Loucy (cell line): ENCODE measurements around the gene RPL27.
"Not testable (repeated sequence)": the region's sequence is repeated elsewhere in the genome, so short reads cannot be mapped to it uniquely, and the experiment has no call there.

Source experiments
- H2AFZ ChIP-seq: fragments of 200-600 bp; sonication (generic); 2 replicates; pipeline ENCODE4 v1.6.0; 2016; ENCODE audit warnings: antibody characterized with exemption, mild to moderate bottlenecking, low read length, moderate library complexity
- H3F3A ChIP-seq: fragments of 200-600 bp; 2 replicates; pipeline ENCODE4 v1.6.0; 2016; ENCODE audit warnings: antibody characterized with exemption, low read depth, mild to moderate bottlenecking
- H3K27me3 ChIP-seq: fragments of 200-600 bp; sonication (generic); 2 replicates; pipeline ENCODE4 v1.6.1; 2014; ENCODE audit warnings: low read length, mild to moderate bottlenecking; ENCODE audit not compliant: insufficient read depth, poor library complexity, severe bottlenecking
- H3K36me3 ChIP-seq: fragments of 200-600 bp; sonication (generic); 2 replicates; pipeline ENCODE4 v1.6.1; 2016; ENCODE audit warnings: low read length; ENCODE audit not compliant: insufficient read depth
- H3K4me1 ChIP-seq: fragments of 200-600 bp; sonication (generic); 2 replicates; pipeline ENCODE4 v1.5.1; 2014; ENCODE audit warnings: low read length, mild to moderate bottlenecking; ENCODE audit not compliant: insufficient read depth, poor library complexity, severe bottlenecking
- H3K4me2 ChIP-seq: fragments of 200-600 bp; sonication (generic); 2 replicates; pipeline ENCODE4 v1.6.0; 2014; ENCODE audit warnings: antibody characterized with exemption, low read length, low read depth, mild to moderate bottlenecking; ENCODE audit not compliant: poor library complexity, severe bottlenecking
- H3K4me3 ChIP-seq: fragments of 200-600 bp; sonication (generic); 2 replicates; pipeline ENCODE4 v1.5.1; 2014; ENCODE audit warnings: low read length, mild to moderate bottlenecking, mixed read lengths; ENCODE audit not compliant: poor library complexity, severe bottlenecking
- H3K79me2 ChIP-seq: fragments of 200-600 bp; sonication (generic); 2 replicates; pipeline ENCODE4 v1.6.1; 2014; ENCODE audit warnings: low read length; ENCODE audit not compliant: insufficient read depth
- H3K9ac ChIP-seq: fragments of 200-600 bp; sonication (generic); 2 replicates; pipeline ENCODE4 v1.6.0; 2014; ENCODE audit warnings: mild to moderate bottlenecking, low read depth, low read length, moderate library complexity; ENCODE audit not compliant: poor library complexity, severe bottlenecking
- H3K9me2 ChIP-seq: fragments of 200-600 bp; sonication (generic); replicated peaks from 2 replicates; pipeline ENCODE4 v1.6.1; 2016; ENCODE audit warnings: low read depth, low read length, mixed read lengths
- H3K9me3 ChIP-seq: fragments of 200-600 bp; sonication (generic); 2 replicates; pipeline ENCODE4 v1.6.1; 2014; ENCODE audit warnings: mild to moderate bottlenecking, antibody characterized with exemption, low read length, low read depth; ENCODE audit not compliant: insufficient read depth
- H4K20me1 ChIP-seq: fragments of 200-600 bp; sonication (generic); 2 replicates; pipeline ENCODE4 v1.6.0; 2014; ENCODE audit warnings: antibody characterized with exemption, low read length, mild to moderate bottlenecking; ENCODE audit not compliant: insufficient read depth, poor library complexity, severe bottlenecking
- EZH2phosphoT487 ChIP-seq: fragments of 200-600 bp; IDR thresholded peaks from 2 replicates; pipeline ENCODE4 v1.6.1; 2018; ENCODE audit warnings: antibody characterized with exemption, mild to moderate bottlenecking, moderate library complexity, borderline replicate concordance
- TF ChIP-seq, protein P1 (sequence below): fragments of 200-600 bp; sonication (generic); conservative IDR thresholded peaks from 2 replicates; pipeline ENCODE4 v1.5.1; 2014; ENCODE audit warnings: mild to moderate bottlenecking, antibody characterized with exemption, low read length

RPL27 gene

DNA sequence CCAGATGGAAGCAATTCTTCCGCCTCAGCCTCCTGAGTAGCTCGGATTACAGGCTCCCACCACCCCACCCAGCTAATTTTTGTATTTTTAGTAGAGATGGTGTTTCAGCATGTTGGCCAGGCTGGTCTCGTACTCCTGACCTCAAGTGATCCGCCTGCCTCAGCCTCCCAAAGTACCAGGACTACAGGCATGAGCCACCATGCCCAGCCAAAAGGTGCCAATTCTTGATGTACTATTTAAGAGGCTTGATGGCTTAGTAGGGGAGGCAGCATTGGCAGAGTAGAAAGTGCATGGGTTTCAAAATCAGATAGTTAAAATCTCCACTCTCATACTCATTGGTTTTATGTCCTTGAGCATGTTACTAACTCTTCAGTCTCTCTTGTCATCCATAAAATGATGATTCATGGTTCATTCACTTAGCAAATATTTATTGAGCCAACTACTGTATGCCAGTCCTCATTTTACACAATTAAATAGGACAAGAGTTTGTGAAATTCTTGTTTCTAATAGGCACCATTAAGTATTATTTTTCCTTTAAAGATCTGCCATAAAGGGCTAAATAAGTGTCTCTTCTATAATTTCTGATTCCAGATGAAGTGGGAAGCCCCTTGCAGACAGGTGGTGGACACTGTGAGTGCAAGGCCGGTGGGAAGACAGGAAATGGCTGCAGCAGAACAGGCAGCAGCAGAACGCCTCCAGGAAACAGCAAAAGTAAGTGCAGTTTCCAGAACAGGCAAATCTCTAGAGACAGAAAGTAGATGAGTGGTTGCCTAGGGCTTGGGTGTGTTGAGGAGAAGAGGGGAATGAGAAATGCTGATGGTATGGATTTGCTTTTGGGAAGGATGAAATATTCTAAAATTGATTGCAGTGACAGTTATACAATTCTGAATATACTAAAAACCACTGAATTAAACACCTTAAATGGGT lies 8.2 kb upstream of the RPL27 start:
- Histone ChIP-seq H2AFZ (no peak overlapping the region), H3K9me3 (no peaks in the 10 kb centered on the region), H3K4me3 (no peak overlapping the region), H3K36me3 (peaks cover 62% of the 10 kb centered on the region; the same call in 1 of the 2 replicates), H3K79me2 (peaks cover 14% of the 10 kb centered on the region; the same call in 1 of the 2 replicates), H3K9ac (no peak overlapping the region), H3F3A (no peaks in the 10 kb centered on the region), H3K4me2 (no peak overlapping the region), H3K9me2 (no peaks in the 10 kb centered on the region), H4K20me1 (no peaks in the 10 kb centered on the region), H3K4me1 (peaks cover 8% of the 10 kb centered on the region), H3K27me3 (no peaks in the 10 kb centered on the region)
- TF ChIP-seq EZH2phosphoT487, result no peak
- TF ChIP-seq, protein P1, sequence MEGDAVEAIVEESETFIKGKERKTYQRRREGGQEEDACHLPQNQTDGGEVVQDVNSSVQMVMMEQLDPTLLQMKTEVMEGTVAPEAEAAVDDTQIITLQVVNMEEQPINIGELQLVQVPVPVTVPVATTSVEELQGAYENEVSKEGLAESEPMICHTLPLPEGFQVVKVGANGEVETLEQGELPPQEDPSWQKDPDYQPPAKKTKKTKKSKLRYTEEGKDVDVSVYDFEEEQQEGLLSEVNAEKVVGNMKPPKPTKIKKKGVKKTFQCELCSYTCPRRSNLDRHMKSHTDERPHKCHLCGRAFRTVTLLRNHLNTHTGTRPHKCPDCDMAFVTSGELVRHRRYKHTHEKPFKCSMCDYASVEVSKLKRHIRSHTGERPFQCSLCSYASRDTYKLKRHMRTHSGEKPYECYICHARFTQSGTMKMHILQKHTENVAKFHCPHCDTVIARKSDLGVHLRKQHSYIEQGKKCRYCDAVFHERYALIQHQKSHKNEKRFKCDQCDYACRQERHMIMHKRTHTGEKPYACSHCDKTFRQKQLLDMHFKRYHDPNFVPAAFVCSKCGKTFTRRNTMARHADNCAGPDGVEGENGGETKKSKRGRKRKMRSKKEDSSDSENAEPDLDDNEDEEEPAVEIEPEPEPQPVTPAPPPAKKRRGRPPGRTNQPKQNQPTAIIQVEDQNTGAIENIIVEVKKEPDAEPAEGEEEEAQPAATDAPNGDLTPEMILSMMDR, result no peak

GRCh38 chr17:42991471-42991870 lies 6.7 kb upstream of the RPL27 start:
- no peak overlapping the region for H2AFZ ChIP-seq

DNA sequence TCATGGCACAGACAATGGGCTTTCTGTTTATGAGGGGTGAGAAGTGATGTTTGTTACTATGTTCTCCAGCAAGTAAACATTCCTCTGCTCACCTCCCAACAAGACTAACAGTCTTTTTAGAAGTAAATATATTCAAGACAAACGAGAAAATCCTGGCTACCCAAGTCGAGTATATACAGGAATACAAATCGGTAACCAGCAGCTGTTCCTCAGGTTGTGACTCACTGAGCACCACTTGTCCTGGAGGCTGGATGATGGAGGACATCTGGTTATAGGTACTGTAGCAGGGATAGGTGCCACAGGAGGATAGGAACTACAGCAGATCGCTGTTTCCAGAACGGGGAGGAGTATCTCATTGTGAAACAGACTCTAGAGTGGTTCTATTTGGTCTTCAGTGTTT lies 5.3 kb upstream of the RPL27 start:
- Histone ChIP-seq H3K9me2 (no peaks in the 10 kb centered on the region), H3K27me3 (no peaks in the 10 kb centered on the region), H4K20me1 (no peaks in the 10 kb centered on the region), H3F3A (no peaks in the 10 kb centered on the region), H3K9ac (no peak overlapping the region), H3K36me3 (peaks cover 48% of the 10 kb centered on the region; the same call in 1 of the 2 replicates), H2AFZ (no peak overlapping the region), H3K79me2 (no peaks in the 10 kb centered on the region), H3K4me3 (no peak overlapping the region), H3K4me1 (peaks cover 8% of the 10 kb centered on the region), H3K9me3 (no peaks in the 10 kb centered on the region), H3K4me2 (no peak overlapping the region)
- TF ChIP-seq, protein P1, result no peak
- no peak for TF ChIP-seq EZH2phosphoT487

More at GRCh38 chr17:42991471-42991870, 6.7 kb upstream of the RPL27 start:
- TF ChIP-seq EZH2phosphoT487, result no peak
- TF ChIP-seq, protein P1, result no peak
- H3K79me2 ChIP-seq, result no peaks in the 10 kb centered on the region; the same call in 1 of the 2 replicates
- H3K4me2 ChIP-seq, result no peak overlapping the region
- no peak overlapping the region for H3K9ac ChIP-seq
- no peaks in the 10 kb centered on the region for H4K20me1 ChIP-seq
- no peaks in the 10 kb centered on the region for H3F3A ChIP-seq
- H3K9me3 ChIP-seq, result no peaks in the 10 kb centered on the region
- H3K4me1 ChIP-seq, result no peaks in the 10 kb centered on the region
- no peaks in the 10 kb centered on the region for H3K27me3 ChIP-seq
- H3K9me2 ChIP-seq, result no peaks in the 10 kb centered on the region
- no peak overlapping the region for H3K4me3 ChIP-seq
- H3K36me3 ChIP-seq, result peaks cover 56% of the 10 kb centered on the region; the same call in 1 of the 2 replicates

DNA sequence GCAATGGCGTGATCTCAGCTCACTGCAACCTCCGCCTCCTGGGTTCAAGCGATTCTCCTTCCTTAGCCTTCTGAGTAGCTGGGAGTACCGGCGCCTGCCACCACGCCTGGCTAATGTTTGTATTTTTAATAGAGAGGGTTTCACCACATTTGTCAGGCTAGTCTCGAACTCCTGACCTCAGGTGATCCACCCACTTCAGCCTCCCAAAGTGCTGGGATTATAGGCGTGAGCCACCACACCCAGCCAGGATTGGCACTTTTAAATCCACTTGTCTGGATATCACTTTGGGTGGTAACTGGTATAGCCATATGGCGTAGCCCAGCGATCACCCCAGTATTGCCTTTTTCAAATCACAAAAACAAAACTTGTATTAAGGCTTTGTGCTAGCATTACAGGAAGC lies 4.3 kb upstream of the RPL27 start:
- not testable (repeated sequence) for H3K9me2 ChIP-seq, H3K4me3 ChIP-seq, H3F3A ChIP-seq, H3K9ac ChIP-seq, H3K4me2 ChIP-seq, H3K4me1 ChIP-seq, H2AFZ ChIP-seq, H3K9me3 ChIP-seq, H3K79me2 ChIP-seq, H3K27me3 ChIP-seq, H4K20me1 ChIP-seq
- H3K36me3 ChIP-seq, result peaks cover 37% of the 10 kb centered on the region; the same call in 1 of the 2 replicates
